IPS DF 4.7 (cell line): ENCODE data around the gene ZNF658.
"Not testable (repeated sequence)": the region's sequence is repeated elsewhere in the genome, so short reads cannot be mapped to it uniquely, and the experiment has no call there.

Experiments used
- DNase-seq: peaks from one replicate; pipeline ENCODE4 v3.0.0-alpha.2; 2013; ENCODE audit warnings: low spot score; ENCODE audit errors: extremely low read depth

The ZNF658 gene

GRCh38 chr9:66900490-66901131, at the start of gene ZNF658:
Gene ZNF658 (plus strand): TSS chr9:66900725. CDS start chr9:66903562, 2,837 bp downstream.
- peak; percentile 56 for DNase-seq

GRCh38 chr9:66861732-66862131, 38.8 kb upstream of the ZNF658 start:
- DNase-seq, result not testable (repeated sequence)

- DNase-seq, result not testable (repeated sequence)
Observed at GRCh38 chr9:66868660-66869059, 31.9 kb upstream of the ZNF658 start.

GRCh38 chr9:66880605-66881004, 19.9 kb upstream of the ZNF658 start:
- DNase-seq, result not testable (repeated sequence)

- DNase-seq, result not testable (repeated sequence)
Observed at GRCh38 chr9:66881847-66882246, 18.7 kb upstream of the ZNF658 start.

GRCh38 chr9:66890334-66890733, 10.2 kb upstream of the ZNF658 start:
- DNase-seq, result not testable (repeated sequence)

- not testable (repeated sequence) for DNase-seq
Observed at GRCh38 chr9:66901141-66901540, 616 bp downstream of the ZNF658 start.

- not testable (repeated sequence) for DNase-seq
Observed at GRCh38 chr9:66909560-66909959, 9.0 kb downstream of the ZNF658 start.

- DNase-seq, result not testable (repeated sequence)
Observed at GRCh38 chr9:66920072-66920471, 19.5 kb downstream of the ZNF658 start.

- not testable (repeated sequence) for DNase-seq
Observed at GRCh38 chr9:66936194-66936870, 35.8 kb downstream of the ZNF658 start.

- not testable (repeated sequence) for DNase-seq
Observed at GRCh38 chr9:66937662-66938061, 37.1 kb downstream of the ZNF658 start.

- DNase-seq, result not testable (repeated sequence)
Observed at GRCh38 chr9:66938322-66938721, 37.8 kb downstream of the ZNF658 start.

- not testable (repeated sequence) for DNase-seq
Observed at GRCh38 chr9:66939878-66940830, 39.6 kb downstream of the ZNF658 start.

GRCh38 chr9:66942400-66943155, 42.1 kb downstream of the ZNF658 start:
- not testable (repeated sequence) for DNase-seq

- DNase-seq, result not testable (repeated sequence)
Observed at GRCh38 chr9:66952576-66952975, 52.1 kb downstream of the ZNF658 start.
